ENCODE data around the gene ROR1.

DNA sequence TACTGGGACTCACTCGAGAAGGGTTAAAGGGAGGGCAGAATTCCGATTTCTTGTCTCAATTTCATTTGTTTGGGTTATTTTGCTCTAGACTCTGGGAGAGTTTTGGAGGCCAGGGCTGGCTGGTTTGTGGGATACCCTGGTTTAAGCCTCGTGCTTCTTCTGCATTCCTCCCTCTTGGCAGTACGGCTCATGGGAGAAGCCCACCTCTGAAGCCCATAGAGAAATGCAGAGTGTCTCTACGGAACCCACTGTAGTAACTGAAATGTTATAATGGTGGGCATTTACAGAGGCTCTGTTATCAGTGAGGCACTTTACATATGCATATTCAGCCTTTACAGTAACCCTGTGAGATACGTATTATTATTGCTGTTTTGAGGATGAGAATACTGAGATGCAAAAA is 43.9 kb downstream of the ROR1 start:
- TF ChIP-seq, protein P1, sequence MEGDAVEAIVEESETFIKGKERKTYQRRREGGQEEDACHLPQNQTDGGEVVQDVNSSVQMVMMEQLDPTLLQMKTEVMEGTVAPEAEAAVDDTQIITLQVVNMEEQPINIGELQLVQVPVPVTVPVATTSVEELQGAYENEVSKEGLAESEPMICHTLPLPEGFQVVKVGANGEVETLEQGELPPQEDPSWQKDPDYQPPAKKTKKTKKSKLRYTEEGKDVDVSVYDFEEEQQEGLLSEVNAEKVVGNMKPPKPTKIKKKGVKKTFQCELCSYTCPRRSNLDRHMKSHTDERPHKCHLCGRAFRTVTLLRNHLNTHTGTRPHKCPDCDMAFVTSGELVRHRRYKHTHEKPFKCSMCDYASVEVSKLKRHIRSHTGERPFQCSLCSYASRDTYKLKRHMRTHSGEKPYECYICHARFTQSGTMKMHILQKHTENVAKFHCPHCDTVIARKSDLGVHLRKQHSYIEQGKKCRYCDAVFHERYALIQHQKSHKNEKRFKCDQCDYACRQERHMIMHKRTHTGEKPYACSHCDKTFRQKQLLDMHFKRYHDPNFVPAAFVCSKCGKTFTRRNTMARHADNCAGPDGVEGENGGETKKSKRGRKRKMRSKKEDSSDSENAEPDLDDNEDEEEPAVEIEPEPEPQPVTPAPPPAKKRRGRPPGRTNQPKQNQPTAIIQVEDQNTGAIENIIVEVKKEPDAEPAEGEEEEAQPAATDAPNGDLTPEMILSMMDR (IDR thresholded peaks at IDR 0.05) = no peak
- no peak for TF ChIP-seq POLR2A (IDR thresholded peaks at IDR 0.05)

All from uterus (tissue), 2 donors.